GM21515 (cell line): ENCODE results near the gene OR52I1.
A peak's percentile ranks its signal among the peaks of the same experiment; 100 is the strongest.

Experiments used
- ATAC-seq: cut with Tn5 transposase; IDR thresholded peaks from one replicate; pipeline ENCODE4 v1.9.1; 2021; ENCODE audit not compliant: unreplicated experiment

Gene OR52I1

GRCh38 chr11:4593739-4594138 is at the start of gene OR52I1:
OR52I1 (plus strand) TSS chr11:4594039; CDS start chr11:4594039, 0 bp downstream.
- ATAC-seq, result no peak

GRCh38 chr11:4544891-4545290 is 48.9 kb upstream of the OR52I1 start, which contains the start of gene OR52M1:
OR52M1 (plus strand) TSS chr11:4545191; CDS start chr11:4545191, 0 bp downstream.
- ATAC-seq, result no peak

GRCh38 chr11:4546878-4547277 is 47.0 kb upstream of the OR52I1 start:
- ATAC-seq, result no peak

- no peak for ATAC-seq
Observed at GRCh38 chr11:4547416-4547815, 46.4 kb upstream of the OR52I1 start.

- ATAC-seq, result no peak
Observed at GRCh38 chr11:4551346-4551979, 42.4 kb upstream of the OR52I1 start.

GRCh38 chr11:4559527-4560440 is 34.1 kb upstream of the OR52I1 start:
- ATAC-seq, result no peak

- ATAC-seq, result no peak
Observed at GRCh38 chr11:4560467-4560866, 33.4 kb upstream of the OR52I1 start.

- no peak for ATAC-seq
Observed at GRCh38 chr11:4565371-4565770, 28.5 kb upstream of the OR52I1 start.

GRCh38 chr11:4569075-4569474 is 24.8 kb upstream of the OR52I1 start:
- no peak for ATAC-seq

GRCh38 chr11:4576880-4577279 is 17.0 kb upstream of the OR52I1 start:
- ATAC-seq, result no peak

- no peak for ATAC-seq
Observed at GRCh38 chr11:4577761-4578160, 16.1 kb upstream of the OR52I1 start.

- no peak for ATAC-seq
Observed at GRCh38 chr11:4578624-4579023, 15.2 kb upstream of the OR52I1 start.

- no peak for ATAC-seq
Observed at GRCh38 chr11:4580124-4580523, 13.7 kb upstream of the OR52I1 start.

- no peak for ATAC-seq
Observed at GRCh38 chr11:4581443-4581842, 12.4 kb upstream of the OR52I1 start, which contains the start of gene OR52I2. OR52I2 (plus strand) TSS chr11:4581743.

- ATAC-seq, result no peak
Observed at GRCh38 chr11:4589017-4589416, 4.8 kb upstream of the OR52I1 start.

GRCh38 chr11:4605057-4605456 is 11.2 kb downstream of the OR52I1 start:
- ATAC-seq, result no peak

- no peak for ATAC-seq
Observed at GRCh38 chr11:4606231-4607015, 12.6 kb downstream of the OR52I1 start.

- ATAC-seq, result no peak
Observed at GRCh38 chr11:4607096-4607495, 13.3 kb downstream of the OR52I1 start.

- peak; percentile 100 for ATAC-seq
Observed at GRCh38 chr11:4607781-4608666, 14.2 kb downstream of the OR52I1 start, which contains the start of gene TRIM68. TRIM68 (minus strand) TSS chr11:4608231; CDS start chr11:4605504, 2,727 bp downstream.

- no peak for ATAC-seq
Observed at GRCh38 chr11:4610258-4610935, 16.6 kb downstream of the OR52I1 start.
